MCF 10A (cell line): Measurements from ENCODE around the gene ARMC8. TPM values are rescaled to one million over a fixed set of nuclear protein-coding genes. Genes with fewer than 3 reads are reported as not detected.

Experiments used
- BruUV-seq: library from RNA; stranded (reverse); fragments of 400-500 nt; replicated peaks from 2 replicates; lab custom pipeline; 2021; lab: Mats Ljungman, UMichigan
- CTCF ChIA-PET: fragments of 300-600 bp; sonication (Branson Sonifier 250); formaldehyde crosslinking; extraction: SDS; loops from one replicate; lab custom pipeline; 2021; ENCODE audit warnings: antibody characterized with exemption, inconsistent platforms; lab: Yijun Ruan, JAX
- POLR2A ChIA-PET: fragments of 300-600, 350-650 bp; sonication (Branson Sonifier 250); formaldehyde crosslinking; extraction: SDS; loops from one replicate; lab custom pipeline; 2020; ENCODE audit warnings: antibody characterized with exemption, inconsistent platforms; lab: Yijun Ruan, JAX
- DNase-seq: peaks from one replicate; pipeline ENCODE4 v3.0.0-alpha.2; 2018; ENCODE audit not compliant: unreplicated experiment
- H3K27ac Mint-ChIP-seq: one replicate; pipeline ENCODE4 v1.8.0; 2022; ENCODE audit warnings: mild to moderate bottlenecking, low read depth, mixed read lengths; ENCODE audit not compliant: unreplicated experiment
- H3K27me3 Mint-ChIP-seq: one replicate; pipeline ENCODE4 v1.8.0; 2022; ENCODE audit warnings: mixed read lengths; ENCODE audit not compliant: insufficient read depth, unreplicated experiment
- H3K36me3 Mint-ChIP-seq: one replicate; pipeline ENCODE4 v1.8.0; 2022; ENCODE audit warnings: mild to moderate bottlenecking, moderate library complexity, mixed read lengths; ENCODE audit not compliant: insufficient read depth, unreplicated experiment
- H3K4me1 Mint-ChIP-seq: one replicate; pipeline ENCODE4 v1.8.0; 2022; ENCODE audit warnings: mixed read lengths; ENCODE audit not compliant: insufficient read depth, unreplicated experiment
- H3K4me3 Mint-ChIP-seq: one replicate; pipeline ENCODE4 v1.8.0; 2022; ENCODE audit warnings: mild to moderate bottlenecking, moderate library complexity, mixed read lengths; ENCODE audit not compliant: unreplicated experiment
- H3K9me3 Mint-ChIP-seq: one replicate; pipeline ENCODE4 v1.8.0; 2022; ENCODE audit warnings: mixed read lengths; ENCODE audit not compliant: unreplicated experiment
- intact Hi-C: fragments of 100-400 bp; cut with micrococcal nuclease; formaldehyde crosslinking; loops from 2 replicates; pipeline ENCODE4 v1.14.1; 2022
- total RNA-seq: library from RNA; stranded (reverse); gene quantifications from 2 replicates; pipeline ENCODE4 v1.2.3, GENCODE V29; 2022
- TF ChIP-seq, protein P1 (sequence below): fragments of 200-600 bp; IDR thresholded peaks from one replicate; pipeline ENCODE4 v1.8.0; 2022; ENCODE audit warnings: antibody characterized with exemption, mild to moderate bottlenecking; ENCODE audit not compliant: unreplicated experiment

Gene ARMC8
- total RNA-seq, 1 experiment from 2014 or later, result 29.8 TPM

DNA sequence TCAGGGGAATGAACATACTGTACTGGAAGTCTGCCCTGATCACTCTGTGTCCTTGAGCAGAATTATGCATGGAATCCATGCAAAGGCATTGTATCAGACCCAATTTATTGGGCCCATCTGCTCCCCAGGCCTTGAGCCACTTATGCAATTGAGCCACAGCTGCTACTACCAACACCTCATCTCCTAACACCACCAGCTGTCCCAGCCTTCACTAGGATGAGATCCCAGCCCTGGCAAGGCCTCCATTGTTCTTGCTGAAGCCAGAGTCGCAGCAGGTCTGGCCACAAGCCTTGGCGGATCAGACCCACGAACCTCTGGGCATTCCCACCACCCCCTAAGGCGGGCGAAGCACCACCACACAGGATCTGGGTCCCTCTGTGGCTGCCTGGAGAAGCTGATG is 151.7 kb downstream of the ARMC8 start:
- ChIA-PET POLR2A (no interaction called here), CTCF (interaction anchor here (0.6 to 1.5 kb wide), 3 partner anchors 10 to 70 kb away, joined by 3 to 4 read pairs (median 3); no protein-coding TSS in a partner anchor)
- no peak for DNase-seq
- Mint-ChIP-seq H3K27me3 (no peaks in the 10 kb centered on the region), H3K36me3 (no peaks in the 10 kb centered on the region), H3K9me3 (no peaks in the 10 kb centered on the region), H3K27ac (no peak overlapping the region), H3K4me1 (no peaks in the 10 kb centered on the region), H3K4me3 (no peak overlapping the region)
- no TSS peak for BruUV-seq
- intact Hi-C loops, result no loop called here
- TF ChIP-seq, protein P1, sequence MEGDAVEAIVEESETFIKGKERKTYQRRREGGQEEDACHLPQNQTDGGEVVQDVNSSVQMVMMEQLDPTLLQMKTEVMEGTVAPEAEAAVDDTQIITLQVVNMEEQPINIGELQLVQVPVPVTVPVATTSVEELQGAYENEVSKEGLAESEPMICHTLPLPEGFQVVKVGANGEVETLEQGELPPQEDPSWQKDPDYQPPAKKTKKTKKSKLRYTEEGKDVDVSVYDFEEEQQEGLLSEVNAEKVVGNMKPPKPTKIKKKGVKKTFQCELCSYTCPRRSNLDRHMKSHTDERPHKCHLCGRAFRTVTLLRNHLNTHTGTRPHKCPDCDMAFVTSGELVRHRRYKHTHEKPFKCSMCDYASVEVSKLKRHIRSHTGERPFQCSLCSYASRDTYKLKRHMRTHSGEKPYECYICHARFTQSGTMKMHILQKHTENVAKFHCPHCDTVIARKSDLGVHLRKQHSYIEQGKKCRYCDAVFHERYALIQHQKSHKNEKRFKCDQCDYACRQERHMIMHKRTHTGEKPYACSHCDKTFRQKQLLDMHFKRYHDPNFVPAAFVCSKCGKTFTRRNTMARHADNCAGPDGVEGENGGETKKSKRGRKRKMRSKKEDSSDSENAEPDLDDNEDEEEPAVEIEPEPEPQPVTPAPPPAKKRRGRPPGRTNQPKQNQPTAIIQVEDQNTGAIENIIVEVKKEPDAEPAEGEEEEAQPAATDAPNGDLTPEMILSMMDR, result no peak

DNA sequence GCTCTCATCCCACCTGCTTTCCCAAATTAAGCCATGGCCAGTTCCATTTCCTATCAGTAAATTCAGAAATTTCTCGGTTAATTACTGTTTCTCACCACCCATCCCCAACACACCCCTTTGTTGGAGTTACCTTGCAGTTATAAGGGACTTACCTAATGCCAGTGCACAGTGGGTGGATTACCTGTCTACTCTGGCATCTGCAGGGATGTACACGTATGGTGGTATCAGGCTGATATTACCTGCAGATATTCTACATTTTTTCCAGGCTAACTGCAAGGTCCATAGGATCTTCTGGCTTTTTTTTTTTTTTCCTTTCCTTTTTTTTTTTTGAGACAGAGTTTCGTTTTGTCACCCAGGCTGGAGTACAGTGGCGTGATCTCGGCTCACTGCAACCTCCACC is 153.4 kb downstream of the ARMC8 start:
- BruUV-seq, result no TSS peak

DNA sequence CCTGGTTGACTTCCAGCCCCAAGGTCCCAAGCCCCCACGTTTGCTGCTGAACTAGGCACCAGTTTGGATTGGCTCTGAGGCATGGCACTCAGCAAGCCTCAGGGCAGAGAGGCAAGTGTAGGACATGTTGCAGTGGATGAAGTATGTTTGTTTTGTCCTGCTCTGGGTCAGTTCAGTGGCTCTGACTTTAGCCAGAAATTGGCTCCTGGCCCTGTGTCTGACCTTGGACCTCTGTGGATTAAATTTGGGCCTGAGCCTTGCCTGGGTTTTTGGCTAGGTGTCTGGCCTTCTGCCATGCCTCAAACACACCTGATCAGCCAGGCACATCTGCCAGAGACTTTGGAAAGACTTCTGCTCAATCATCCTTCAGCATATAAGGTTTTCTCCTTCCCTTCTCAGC is 157.7 kb downstream of the ARMC8 start:
- ChIA-PET POLR2A (no interaction called here), CTCF (interaction anchor here (0.9 to 1.3 kb wide), 2 partner anchors 12 to 40 kb away, joined by 3 to 5 read pairs; no protein-coding TSS in a partner anchor)
- Mint-ChIP-seq H3K27ac (no peak overlapping the region), H3K4me3 (no peak overlapping the region), H3K27me3 (no peaks in the 10 kb centered on the region), H3K9me3 (no peaks in the 10 kb centered on the region), H3K36me3 (no peaks in the 10 kb centered on the region), H3K4me1 (peaks cover 5% of the 10 kb centered on the region)
- TF ChIP-seq, protein P1, result no peak
- no TSS peak for BruUV-seq
- no peak for DNase-seq
- intact Hi-C loops, result no loop called here

More for the DNA sequence above, 153.4 kb downstream of the ARMC8 start:
- ChIA-PET CTCF (interaction anchor here (0.7 to 0.8 kb wide), 3 partner anchors 10 to 637 kb away, joined by 3 to 4 read pairs (median 4); no protein-coding TSS in a partner anchor), POLR2A (no interaction called here)
- intact Hi-C loops, result no loop called here
- H3K36me3 Mint-ChIP-seq, result no peaks in the 10 kb centered on the region
- no peaks in the 10 kb centered on the region for H3K27me3 Mint-ChIP-seq
- H3K4me3 Mint-ChIP-seq, result no peak overlapping the region
- no peaks in the 10 kb centered on the region for H3K9me3 Mint-ChIP-seq
- H3K27ac Mint-ChIP-seq, result no peak overlapping the region
- no peaks in the 10 kb centered on the region for H3K4me1 Mint-ChIP-seq
- TF ChIP-seq, protein P1, result no peak
- DNase-seq, result no peak

Other genes starting within 250 kb of the ARMC8 start
- gene CLDN18, start 177.1 kb upstream of the ARMC8 start, total RNA-seq, result not detected in 2 replicates
- gene DZIP1L, start 71.7 kb upstream of the ARMC8 start, total RNA-seq, result 6.2 and 11.3 TPM in 2 replicates
- gene A4GNT, start 54.9 kb upstream of the ARMC8 start, total RNA-seq, result not detected in 2 replicates
- gene DBR1, start 12.4 kb upstream of the ARMC8 start, total RNA-seq, result 12.4 and 13.3 TPM in 2 replicates
- not detected in 2 replicates for gene NME9, start 142.6 kb downstream of the ARMC8 start, total RNA-seq
- 5.2 and 7.0 TPM in 2 replicates for gene MRAS, start 161.3 kb downstream of the ARMC8 start, total RNA-seq
- 0.44 and 1.0 TPM in 2 replicates for gene ESYT3, start 247.3 kb downstream of the ARMC8 start, total RNA-seq